ENCODE measurements around the gene BDKRB1. TPM values are rescaled to one million over a fixed set of nuclear protein-coding genes. Genes with fewer than 3 reads are reported as not detected.

The BDKRB1 gene
- total RNA-seq, 1 donor from 2014 or later, result 10.4 TPM

DNA sequence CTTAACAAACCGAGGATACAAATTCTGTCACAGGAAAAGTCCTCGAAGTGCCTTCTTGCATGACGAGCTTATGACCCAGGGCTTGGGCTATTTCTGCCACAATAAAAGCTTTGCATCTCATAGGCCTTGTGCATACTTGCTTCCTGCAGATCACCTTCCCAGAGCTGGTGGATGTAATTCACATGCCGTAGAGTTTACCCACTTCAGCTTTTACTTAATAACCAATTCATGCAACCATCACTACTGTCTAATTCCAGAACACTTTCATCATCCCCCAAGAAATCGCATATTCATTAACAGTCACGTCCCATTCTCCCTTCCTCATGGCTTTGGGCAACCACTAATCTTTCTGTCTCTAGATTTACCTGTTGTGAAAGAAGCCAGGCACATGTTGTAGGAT lies 9.0 kb upstream of the BDKRB1 start:
- no peak overlapping the region for H3K4me3 Mint-ChIP-seq
- no peak overlapping the region for H3K27ac Mint-ChIP-seq
- peaks cover 14% of the 10 kb centered on the region for H3K9me3 Mint-ChIP-seq
- no peaks in the 10 kb centered on the region for H3K27me3 Mint-ChIP-seq (ENCODE audit: low read depth)
- DNase-seq (ENCODE audit: low spot score in 2 of 2, unreplicated experiment in 2 of 2), result no peak
- peaks cover 7% of the 10 kb centered on the region for H3K4me1 Mint-ChIP-seq
- H3K36me3 Mint-ChIP-seq, result peaks cover 21% of the 10 kb centered on the region
- TF ChIP-seq, protein P1, sequence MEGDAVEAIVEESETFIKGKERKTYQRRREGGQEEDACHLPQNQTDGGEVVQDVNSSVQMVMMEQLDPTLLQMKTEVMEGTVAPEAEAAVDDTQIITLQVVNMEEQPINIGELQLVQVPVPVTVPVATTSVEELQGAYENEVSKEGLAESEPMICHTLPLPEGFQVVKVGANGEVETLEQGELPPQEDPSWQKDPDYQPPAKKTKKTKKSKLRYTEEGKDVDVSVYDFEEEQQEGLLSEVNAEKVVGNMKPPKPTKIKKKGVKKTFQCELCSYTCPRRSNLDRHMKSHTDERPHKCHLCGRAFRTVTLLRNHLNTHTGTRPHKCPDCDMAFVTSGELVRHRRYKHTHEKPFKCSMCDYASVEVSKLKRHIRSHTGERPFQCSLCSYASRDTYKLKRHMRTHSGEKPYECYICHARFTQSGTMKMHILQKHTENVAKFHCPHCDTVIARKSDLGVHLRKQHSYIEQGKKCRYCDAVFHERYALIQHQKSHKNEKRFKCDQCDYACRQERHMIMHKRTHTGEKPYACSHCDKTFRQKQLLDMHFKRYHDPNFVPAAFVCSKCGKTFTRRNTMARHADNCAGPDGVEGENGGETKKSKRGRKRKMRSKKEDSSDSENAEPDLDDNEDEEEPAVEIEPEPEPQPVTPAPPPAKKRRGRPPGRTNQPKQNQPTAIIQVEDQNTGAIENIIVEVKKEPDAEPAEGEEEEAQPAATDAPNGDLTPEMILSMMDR (IDR thresholded peaks at IDR 0.05; ENCODE audit: unreplicated experiment), result no peak

DNA sequence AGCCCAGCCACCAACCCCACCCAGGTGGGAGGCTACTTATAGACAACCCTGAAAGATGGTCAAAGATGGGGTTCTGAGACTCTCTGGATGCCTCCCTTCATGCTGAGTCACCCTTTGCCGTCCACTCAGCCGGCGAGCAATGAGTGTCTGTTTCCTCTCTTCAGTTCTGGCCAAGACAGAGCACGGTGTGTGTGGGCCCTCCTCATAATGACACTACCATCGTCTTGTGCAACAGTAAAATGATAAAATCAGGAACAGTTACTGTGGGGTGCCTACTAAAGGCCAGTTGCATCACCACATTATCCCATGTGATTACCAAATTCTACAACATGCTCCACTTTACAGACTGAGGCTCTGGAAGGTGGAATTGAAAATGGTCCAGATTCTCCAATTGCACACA lies 7.0 kb upstream of the BDKRB1 start:
- H3K9me3 Mint-ChIP-seq, result peaks cover 6% of the 10 kb centered on the region
- no peak for DNase-seq (ENCODE audit: low spot score in 2 of 2, unreplicated experiment in 2 of 2)
- H3K4me3 Mint-ChIP-seq, result no peak overlapping the region
- peaks cover 27% of the 10 kb centered on the region for H3K4me1 Mint-ChIP-seq
- peaks cover 13% of the 10 kb centered on the region for H3K36me3 Mint-ChIP-seq
- H3K27ac Mint-ChIP-seq, result no peak overlapping the region
- H3K27me3 Mint-ChIP-seq (ENCODE audit: low read depth), result no peaks in the 10 kb centered on the region
- TF ChIP-seq, protein P1 (IDR thresholded peaks at IDR 0.05; ENCODE audit: unreplicated experiment), result no peak

DNA sequence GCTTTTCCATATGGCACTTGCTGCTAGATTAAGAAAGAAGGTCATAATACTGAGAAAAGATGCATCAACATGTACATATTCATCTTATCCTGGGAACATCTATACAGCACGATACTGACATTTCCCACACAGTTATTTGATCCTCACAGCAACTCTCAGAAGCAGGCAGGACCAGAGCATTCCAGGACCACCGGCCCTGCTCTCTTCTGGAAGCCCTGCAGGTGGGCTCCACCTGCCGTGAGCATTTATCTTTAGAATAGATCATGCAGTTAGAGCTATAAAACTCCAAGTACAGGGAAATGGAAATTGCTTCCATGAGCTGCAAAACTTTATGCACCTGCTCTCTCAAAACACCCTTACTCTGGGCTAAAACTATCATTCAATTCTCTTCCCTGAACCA lies 5.5 kb upstream of the BDKRB1 start:
- peaks cover 38% of the 10 kb centered on the region for H3K4me1 Mint-ChIP-seq
- peaks cover under 1% of the 10 kb centered on the region for H3K9me3 Mint-ChIP-seq

DNA sequence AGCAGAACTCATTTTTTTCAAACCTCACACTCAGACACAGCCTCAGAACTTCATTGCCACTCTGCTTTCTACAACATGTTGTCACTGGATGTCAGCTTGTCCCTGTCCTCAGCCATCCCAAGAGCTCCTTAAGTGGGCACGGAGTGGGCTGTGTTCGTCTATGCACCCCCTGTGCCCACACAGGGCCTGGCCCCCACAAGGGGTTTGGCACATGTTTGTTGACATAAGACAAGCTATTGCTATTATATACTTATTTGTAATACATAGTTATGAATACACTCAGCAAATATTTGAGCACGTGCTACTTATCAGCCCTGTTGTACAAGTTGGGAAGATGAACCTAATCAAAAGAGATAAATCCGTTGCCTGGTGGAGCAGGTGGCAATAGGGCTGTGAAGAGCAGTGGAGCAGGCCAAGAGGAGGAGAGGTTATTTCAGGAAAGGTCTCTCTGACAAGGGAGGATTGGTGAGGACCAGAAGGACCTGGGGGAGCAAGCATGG lies 4.3 kb upstream of the BDKRB1 start:
- TF ChIP-seq, protein P1 (IDR thresholded peaks at IDR 0.05; ENCODE audit: unreplicated experiment), result no peak
- DNase-seq (ENCODE audit: low spot score in 2 of 2, unreplicated experiment in 2 of 2), result no peak
- Mint-ChIP-seq H3K27ac (peak overlapping the region; percentile 97), H3K4me1 (peaks cover 50% of the 10 kb centered on the region), H3K27me3 (ENCODE audit: low read depth) (no peaks in the 10 kb centered on the region), H3K4me3 (no peak overlapping the region), H3K9me3 (no peaks in the 10 kb centered on the region), H3K36me3 (no peaks in the 10 kb centered on the region)

More for the DNA sequence above, 5.5 kb upstream of the BDKRB1 start:
- TF ChIP-seq, protein P1 (IDR thresholded peaks at IDR 0.05; ENCODE audit: unreplicated experiment), result no peak
- H3K27ac Mint-ChIP-seq, result peak overlapping the region; percentile 82
- DNase-seq (ENCODE audit: low spot score in 2 of 2, unreplicated experiment in 2 of 2), result no peak
- no peak overlapping the region for H3K4me3 Mint-ChIP-seq
- H3K36me3 Mint-ChIP-seq, result peaks cover 6% of the 10 kb centered on the region
- no peaks in the 10 kb centered on the region for H3K27me3 Mint-ChIP-seq (ENCODE audit: low read depth)

DNA sequence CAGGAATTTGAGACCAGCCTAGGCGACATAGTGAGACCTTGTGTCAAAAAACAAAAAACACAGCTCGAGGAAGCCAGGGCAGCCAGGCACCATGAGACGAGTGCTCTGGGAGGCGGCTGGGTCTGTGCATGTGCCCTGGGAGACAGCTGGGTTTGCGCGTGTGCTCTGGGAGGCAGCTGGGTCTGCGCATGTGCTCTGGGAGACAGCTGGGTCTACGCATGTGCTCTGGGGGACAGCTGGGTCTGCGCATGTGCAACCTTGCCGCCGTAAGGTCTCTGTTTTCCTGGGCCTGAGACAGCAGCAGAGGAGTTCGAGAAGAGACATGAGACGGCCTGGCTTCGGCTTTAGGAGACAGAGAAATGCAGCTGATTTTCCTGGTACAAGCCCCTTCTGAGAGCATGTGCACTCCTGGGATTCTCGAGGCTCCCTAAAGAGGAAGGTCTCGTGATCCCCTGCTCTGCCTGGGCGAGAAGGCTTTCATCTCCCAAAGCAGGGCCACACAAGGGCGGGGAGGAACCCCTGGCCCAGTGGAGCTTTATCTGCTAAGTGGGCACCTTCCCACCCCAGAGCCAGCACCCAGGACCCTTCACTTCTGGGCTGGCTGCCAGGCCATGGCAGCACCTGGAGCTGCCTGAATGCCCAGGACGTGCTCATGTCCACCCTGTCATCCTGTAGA lies 3.5 kb upstream of the BDKRB1 start:
- Mint-ChIP-seq H3K27ac (peak overlapping the region; percentile 97), H3K4me3 (no peak overlapping the region), H3K9me3 (no peaks in the 10 kb centered on the region), H3K36me3 (no peaks in the 10 kb centered on the region), H3K4me1 (peaks cover 56% of the 10 kb centered on the region), H3K27me3 (ENCODE audit: low read depth) (no peaks in the 10 kb centered on the region)
- DNase-seq (ENCODE audit: low spot score in 2 of 2, unreplicated experiment in 2 of 2), result no peak
- TF ChIP-seq, protein P1 (IDR thresholded peaks at IDR 0.05; ENCODE audit: unreplicated experiment), result no peak
